C4-2B (cell line): ENCODE results near the gene SIRPD.

Experiments used
- ZFX ChIP-seq: fragments of 450-650 bp; IDR thresholded peaks from 2 replicates; pipeline ENCODE4 v1.6.1; 2017
- TF ChIP-seq, protein P1 (sequence below): fragments of 450-650 bp; conservative IDR thresholded peaks from 2 replicates; pipeline ENCODE4 v1.5.1; 2017; ENCODE audit warnings: mild to moderate bottlenecking

DNA sequence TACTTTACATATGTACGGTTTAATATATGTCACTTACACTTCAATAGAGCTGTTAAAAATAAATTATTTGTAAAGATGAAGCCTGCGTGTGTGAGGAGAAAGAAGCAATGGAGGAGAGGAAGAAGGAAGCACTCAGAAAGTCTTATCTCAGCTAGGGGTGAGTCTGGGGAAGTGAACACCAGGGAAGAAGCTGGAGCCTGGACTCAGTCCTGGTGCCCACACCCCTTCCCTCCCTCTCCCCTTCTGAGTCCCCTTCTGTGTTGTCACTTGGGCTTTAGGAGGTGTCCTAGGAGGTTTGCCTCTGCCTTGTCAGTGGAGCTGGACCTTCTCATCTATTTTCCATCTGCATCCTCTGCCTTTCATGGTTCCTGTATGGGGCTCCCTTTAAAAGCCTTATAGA is 68.2 kb downstream of the SIRPD start:
- TF ChIP-seq, protein P1, sequence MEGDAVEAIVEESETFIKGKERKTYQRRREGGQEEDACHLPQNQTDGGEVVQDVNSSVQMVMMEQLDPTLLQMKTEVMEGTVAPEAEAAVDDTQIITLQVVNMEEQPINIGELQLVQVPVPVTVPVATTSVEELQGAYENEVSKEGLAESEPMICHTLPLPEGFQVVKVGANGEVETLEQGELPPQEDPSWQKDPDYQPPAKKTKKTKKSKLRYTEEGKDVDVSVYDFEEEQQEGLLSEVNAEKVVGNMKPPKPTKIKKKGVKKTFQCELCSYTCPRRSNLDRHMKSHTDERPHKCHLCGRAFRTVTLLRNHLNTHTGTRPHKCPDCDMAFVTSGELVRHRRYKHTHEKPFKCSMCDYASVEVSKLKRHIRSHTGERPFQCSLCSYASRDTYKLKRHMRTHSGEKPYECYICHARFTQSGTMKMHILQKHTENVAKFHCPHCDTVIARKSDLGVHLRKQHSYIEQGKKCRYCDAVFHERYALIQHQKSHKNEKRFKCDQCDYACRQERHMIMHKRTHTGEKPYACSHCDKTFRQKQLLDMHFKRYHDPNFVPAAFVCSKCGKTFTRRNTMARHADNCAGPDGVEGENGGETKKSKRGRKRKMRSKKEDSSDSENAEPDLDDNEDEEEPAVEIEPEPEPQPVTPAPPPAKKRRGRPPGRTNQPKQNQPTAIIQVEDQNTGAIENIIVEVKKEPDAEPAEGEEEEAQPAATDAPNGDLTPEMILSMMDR, result no peak
- TF ChIP-seq ZFX, result no peak
